ENCODE results near the gene TBX4. TPM values are rescaled to one million over a fixed set of nuclear protein-coding genes. Genes with fewer than 3 reads are reported as not detected.

The TBX4 gene
- polyA plus RNA-seq, 1 experiment = 0.11 TPM

DNA sequence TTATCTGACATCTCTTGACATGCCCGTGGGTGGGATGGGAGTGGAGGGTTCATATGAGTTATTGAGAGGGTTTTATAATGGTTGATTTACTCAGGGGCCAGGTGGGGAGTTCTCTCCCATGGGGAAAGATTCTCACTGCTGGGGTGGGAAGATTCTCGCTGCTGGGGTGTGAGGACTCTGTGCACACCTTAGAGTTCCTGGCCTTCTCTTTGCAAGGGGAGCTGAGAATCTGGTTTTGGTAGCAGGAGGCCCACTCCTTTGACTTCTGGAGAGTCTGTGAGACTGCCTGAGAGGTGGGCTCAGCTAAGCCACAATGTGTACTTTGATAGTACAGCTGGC, 31.5 kb downstream of the TBX4 start:
- peaks cover 2% of the 10 kb centered on the region for H3K27me3 ChIP-seq (ENCODE audit: control insufficient read depth, insufficient read depth, low read length)
- H3K9me3 ChIP-seq (ENCODE audit: control insufficient read depth, insufficient read depth, low read length) = no peaks in the 10 kb centered on the region
- DNase-seq (ENCODE audit: low read depth, low spot score) = no peak
- POLR2A ChIA-PET = no interaction called here
- TF ChIP-seq CTCF (IDR thresholded peaks at IDR 0.05; ENCODE audit: low read depth, low read length) = no peak
- CTCF ChIA-PET = interaction anchor here (1.7 kb wide), 1 partner anchor 15 kb away, joined by 5 read pairs; no protein-coding TSS in a partner anchor
- H3K4me3 ChIP-seq (ENCODE audit: low read depth, low read length) = no peak overlapping the region
- no peak overlapping the region for H3K27ac ChIP-seq (ENCODE audit: low read depth, low read length)

DNA sequence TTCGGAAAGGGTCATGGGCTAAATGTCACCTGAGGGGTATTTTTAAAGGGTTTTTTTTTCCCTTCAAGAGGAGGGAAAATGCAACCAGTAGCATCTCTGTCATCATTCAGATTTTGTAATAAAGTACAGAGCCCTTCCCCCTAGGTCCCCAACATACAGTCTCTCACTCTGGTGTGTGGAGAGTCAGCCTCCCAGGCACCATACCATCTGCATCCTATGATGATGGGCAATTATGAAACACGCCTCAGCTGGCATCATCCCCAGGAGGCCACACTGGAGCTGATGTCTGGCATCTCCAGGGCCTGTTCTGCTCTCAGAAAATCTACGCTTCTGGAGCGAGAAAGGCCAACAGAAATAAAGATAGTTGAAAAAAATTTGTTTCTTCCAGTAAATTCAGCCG, 32.0 kb downstream of the TBX4 start:
- no peaks in the 10 kb centered on the region for H3K9me3 ChIP-seq (ENCODE audit: control insufficient read depth, insufficient read depth, low read length)
- peaks cover 2% of the 10 kb centered on the region for H3K27me3 ChIP-seq (ENCODE audit: control insufficient read depth, insufficient read depth, low read length)
- ChIA-PET POLR2A (no interaction called here), CTCF (interaction anchor here (1.7 kb wide), 1 partner anchor 15 kb away, joined by 5 read pairs; no protein-coding TSS in a partner anchor)
- H3K27ac ChIP-seq (ENCODE audit: low read depth, low read length) = no peak overlapping the region
- no peak for TF ChIP-seq CTCF (IDR thresholded peaks at IDR 0.05; ENCODE audit: low read depth, low read length)
- no peak overlapping the region for H3K4me3 ChIP-seq (ENCODE audit: low read depth, low read length)
- no peak for DNase-seq (ENCODE audit: low read depth, low spot score)

GRCh38 chr17:61485067-61485775, 33.0 kb downstream of the TBX4 start:
- no peak for DNase-seq (ENCODE audit: low read depth, low spot score)
- no peak overlapping the region for H3K27ac ChIP-seq (ENCODE audit: low read depth, low read length)
- no peak overlapping the region for H3K4me3 ChIP-seq (ENCODE audit: low read depth, low read length)
- H3K9me3 ChIP-seq (ENCODE audit: control insufficient read depth, insufficient read depth, low read length) = no peaks in the 10 kb centered on the region; the same call in 1 of the 2 replicates
- ChIA-PET POLR2A (no interaction called here), CTCF (interaction anchor here (1.7 kb wide), 1 partner anchor 16 kb away, joined by 5 read pairs; no protein-coding TSS in a partner anchor)
- no peak for TF ChIP-seq CTCF (IDR thresholded peaks at IDR 0.05; ENCODE audit: low read depth, low read length)
- peaks cover 2% of the 10 kb centered on the region for H3K27me3 ChIP-seq (ENCODE audit: control insufficient read depth, insufficient read depth, low read length)

- CTCF ChIA-PET = interaction anchor here (0.6 kb wide), 3 partner anchors 23 to 884 kb away, joined by 4 to 8 read pairs (median 4); no protein-coding TSS in a partner anchor
- TF ChIP-seq CTCF (IDR thresholded peaks at IDR 0.05; ENCODE audit: low read depth, low read length) = no peak
- Histone ChIP-seq H3K4me3 (ENCODE audit: low read depth, low read length) (no peak overlapping the region), H3K27me3 (ENCODE audit: control insufficient read depth, insufficient read depth, low read length) (peaks cover under 1% of the 10 kb centered on the region), H3K9me3 (ENCODE audit: control insufficient read depth, insufficient read depth, low read length) (no peaks in the 10 kb centered on the region; the same call in 1 of the 2 replicates), H3K27ac (ENCODE audit: low read depth, low read length) (no peak overlapping the region)
- no peak for DNase-seq (ENCODE audit: low read depth, low spot score)
- POLR2A ChIA-PET = interaction anchor here (1.0 to 1.2 kb wide), 2 partner anchors 19 to 38 kb away, joined by 3 to 4 read pairs; no protein-coding TSS in a partner anchor
These were observed 34.2 kb downstream of the TBX4 start for GRCh38 chr17:61486135-61487120.
